OCI-LY3 (cell line): ENCODE measurements around the gene ATIC.

ENCODE experiments used
- CTCF ChIP-seq: fragments of 200-600, 300-600 bp; sonication (generic); IDR thresholded peaks from 2 replicates; pipeline ENCODE4 v1.5.1; 2014; ENCODE audit warnings: antibody characterized with exemption, low read length, low read depth
- EZH2phosphoT487 ChIP-seq: fragments of 200-600 bp; shearing (Covaris generic); IDR thresholded peaks from 2 replicates; pipeline ENCODE4 v1.6.1; 2018; ENCODE audit warnings: antibody characterized with exemption, mixed run types, low read depth

- no peak for TF ChIP-seq CTCF
- TF ChIP-seq EZH2phosphoT487 = no peak
Measured at GRCh38 chr2:215352602-215353001, 40.7 kb downstream of the ATIC start.
